ENCODE data around the gene HSH2D. TPM values are rescaled to one million over a fixed set of nuclear protein-coding genes. Genes with fewer than 3 reads are reported as not detected.
"Not testable (repeated sequence)": the region's sequence is repeated elsewhere in the genome, so short reads cannot be mapped to it uniquely, and the experiment has no call there.

The HSH2D gene
- total RNA-seq, 1 experiment from 2014 or later, result 9.2 TPM

DNA sequence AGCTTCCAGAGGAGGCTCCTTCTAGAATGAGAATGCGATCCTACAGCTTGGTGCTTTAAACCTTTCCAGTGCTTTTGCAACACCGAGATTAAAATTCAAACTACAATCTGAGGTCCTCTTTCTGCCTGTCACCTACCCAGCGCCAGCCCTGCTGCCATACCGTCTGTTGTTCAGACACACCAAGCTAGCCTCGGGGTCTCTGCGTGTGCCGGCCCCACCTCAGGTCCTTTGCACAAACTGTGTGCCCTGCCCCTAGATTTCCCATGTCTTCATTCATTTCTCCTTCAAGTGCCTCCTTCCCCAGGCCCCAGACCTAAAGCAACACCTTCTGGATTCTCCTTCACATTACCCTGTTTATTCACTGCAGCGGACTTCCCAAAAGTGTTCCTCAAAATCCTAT lies 11.1 kb downstream of the HSH2D start:
- DNase-seq (ENCODE audit: low spot score), result no peak

DNA sequence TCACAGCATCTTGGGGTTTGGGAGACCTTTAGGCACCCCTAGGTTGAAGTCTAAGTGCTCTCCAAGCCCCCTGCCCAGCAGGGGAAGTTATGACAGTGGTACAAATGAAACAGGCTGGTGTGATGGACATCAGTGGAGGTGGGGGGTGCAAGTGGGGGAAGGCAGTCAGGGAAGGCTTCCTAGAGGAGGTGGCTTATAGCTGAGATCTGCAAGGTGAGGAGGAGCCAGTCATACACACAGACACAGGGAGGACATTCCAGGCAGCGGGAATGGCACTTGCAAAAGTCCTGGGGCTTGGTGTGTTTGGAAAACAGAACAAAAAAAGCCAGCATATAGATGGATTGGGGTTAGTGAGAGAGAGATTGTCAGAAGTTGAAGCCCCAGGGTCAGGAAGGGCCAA lies 11.6 kb downstream of the HSH2D start:
- no peak for DNase-seq (ENCODE audit: low spot score)

GRCh38 chr19:16156904-16157303 lies 13.4 kb downstream of the HSH2D start:
- no peak for DNase-seq (ENCODE audit: low spot score)

GRCh38 chr19:16157601-16158000 lies 14.1 kb downstream of the HSH2D start:
- no peak for DNase-seq (ENCODE audit: low spot score)

DNA sequence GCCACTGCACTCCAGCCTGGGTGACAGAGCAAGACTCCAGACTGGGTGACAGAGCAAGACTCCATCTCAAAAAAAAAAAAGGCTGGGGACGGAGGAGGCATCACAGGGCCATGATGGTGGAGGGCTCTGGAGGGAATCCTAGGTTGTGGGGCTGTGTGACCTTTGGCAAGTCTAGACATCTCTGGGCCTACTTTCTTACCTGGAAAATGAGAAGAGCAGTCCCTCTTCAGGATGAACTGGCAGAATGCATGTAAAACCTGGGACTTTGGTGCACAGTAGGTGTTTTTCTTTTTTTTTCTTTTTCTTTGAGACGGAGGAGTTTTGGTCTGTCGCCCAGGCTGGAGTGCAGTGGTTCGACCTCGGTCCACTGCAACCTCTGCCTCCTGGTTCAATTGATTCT lies 16.2 kb downstream of the HSH2D start:
- DNase-seq (ENCODE audit: low spot score), result no peak

DNA sequence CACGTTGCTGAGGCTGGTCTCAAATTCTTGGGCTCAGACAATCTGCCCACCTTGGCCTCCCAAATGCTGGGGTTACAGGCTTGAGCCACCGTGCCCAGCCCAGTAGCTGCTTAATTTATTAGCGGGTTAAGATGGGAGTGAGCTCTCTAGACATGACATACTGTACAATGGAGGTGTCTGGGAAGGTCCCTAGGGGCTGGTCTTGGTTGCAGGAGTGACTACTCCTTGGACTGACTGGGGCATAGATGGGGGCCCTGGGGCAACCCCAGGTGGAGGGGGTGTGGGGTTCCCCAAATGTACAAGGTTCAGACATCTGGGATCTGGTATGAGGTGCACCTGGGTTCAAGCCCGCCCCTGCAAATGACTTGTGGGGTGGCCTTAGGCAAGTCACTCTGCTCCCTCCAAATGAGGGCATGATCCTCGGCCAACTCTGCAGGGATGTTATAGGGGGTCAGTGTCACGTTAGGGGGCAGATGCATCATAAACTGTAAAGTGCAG lies 17.0 kb downstream of the HSH2D start:
- no peak for DNase-seq (ENCODE audit: low spot score)

DNA sequence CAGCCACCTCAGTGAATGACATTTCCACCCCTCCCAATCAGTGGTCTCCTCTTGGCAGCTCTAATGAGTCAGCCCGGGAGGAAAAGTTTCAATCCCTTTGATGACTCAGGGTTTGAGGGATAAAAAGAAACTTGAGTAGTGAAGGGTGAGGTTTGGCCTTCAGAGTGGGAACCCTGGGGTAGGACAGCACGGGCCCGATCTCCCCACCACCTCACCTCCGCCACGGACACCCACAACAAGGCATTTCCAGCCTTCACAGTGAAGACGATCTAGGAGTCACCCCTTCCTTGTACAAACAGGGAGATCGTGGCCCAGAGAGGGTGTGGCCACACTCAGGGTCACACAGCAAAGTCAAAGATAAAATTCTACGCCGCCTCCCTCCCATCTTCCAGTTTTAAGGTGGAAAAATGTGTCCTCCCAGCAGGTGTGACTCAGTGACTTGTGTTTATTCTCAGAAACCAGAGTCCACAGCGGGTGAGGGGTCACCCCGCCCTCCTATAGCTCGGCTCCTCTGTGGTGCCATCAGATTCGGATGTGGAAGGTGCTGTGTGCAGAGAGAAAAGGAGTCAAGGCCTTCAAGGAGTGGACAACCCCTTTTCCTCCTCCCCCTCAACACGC lies 17.6 kb downstream of the HSH2D start:
- DNase-seq (ENCODE audit: low spot score), result no peak

DNA sequence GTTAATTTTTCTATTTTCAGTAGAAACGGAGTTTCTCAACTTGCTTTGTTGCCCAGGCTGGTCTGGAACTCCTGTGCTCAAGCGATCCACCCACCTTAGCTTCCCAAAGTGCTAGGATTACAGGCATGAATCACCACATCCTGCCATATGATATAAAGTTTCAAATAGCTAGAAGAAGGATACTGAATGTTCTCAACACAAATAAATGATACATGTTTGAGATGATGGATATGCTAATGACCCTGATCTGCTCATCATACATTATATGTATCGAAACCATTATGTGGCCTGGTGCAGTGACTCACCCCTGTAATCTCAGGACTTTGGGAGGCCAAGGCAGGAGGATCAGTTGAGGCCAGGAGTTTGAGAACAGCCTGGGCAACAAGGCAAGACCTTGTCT lies 18.4 kb downstream of the HSH2D start:
- DNase-seq (ENCODE audit: low spot score), result no peak

DNA sequence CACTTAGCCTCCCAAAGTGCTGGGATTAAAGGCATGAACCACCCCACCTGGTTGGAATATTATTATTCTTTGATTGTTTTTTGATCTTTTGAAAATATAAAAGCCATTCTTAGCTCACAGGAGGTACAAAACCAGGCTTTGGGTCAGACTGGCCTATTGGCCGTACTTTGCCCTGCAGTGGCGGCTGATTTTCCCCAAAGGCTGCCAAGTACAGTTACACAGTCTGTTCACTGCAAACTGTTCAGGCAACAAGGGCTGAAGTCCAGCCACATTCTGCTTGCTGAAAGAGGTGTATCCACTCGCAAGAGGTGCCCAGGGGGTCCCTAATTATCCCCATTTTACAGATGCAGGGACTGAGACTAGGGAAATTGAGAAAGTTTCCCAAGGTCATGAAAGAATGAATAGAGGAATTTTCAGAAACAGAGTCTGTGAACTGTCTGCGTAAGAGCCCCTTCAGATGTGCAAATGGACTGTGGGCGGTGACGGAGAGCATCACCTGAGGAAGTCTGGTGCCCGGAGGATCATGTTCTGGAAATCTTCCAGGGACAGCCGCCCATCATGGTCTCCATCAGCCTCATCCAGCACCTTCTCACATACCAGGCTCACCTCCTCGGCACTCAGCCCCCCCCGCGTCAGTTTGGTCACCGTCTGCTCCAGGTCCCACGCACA lies 20.9 kb downstream of the HSH2D start:
- no peak for DNase-seq (ENCODE audit: low spot score)

GRCh38 chr19:16166417-16166816 lies 22.9 kb downstream of the HSH2D start:
- DNase-seq (ENCODE audit: low spot score), result no peak

DNA sequence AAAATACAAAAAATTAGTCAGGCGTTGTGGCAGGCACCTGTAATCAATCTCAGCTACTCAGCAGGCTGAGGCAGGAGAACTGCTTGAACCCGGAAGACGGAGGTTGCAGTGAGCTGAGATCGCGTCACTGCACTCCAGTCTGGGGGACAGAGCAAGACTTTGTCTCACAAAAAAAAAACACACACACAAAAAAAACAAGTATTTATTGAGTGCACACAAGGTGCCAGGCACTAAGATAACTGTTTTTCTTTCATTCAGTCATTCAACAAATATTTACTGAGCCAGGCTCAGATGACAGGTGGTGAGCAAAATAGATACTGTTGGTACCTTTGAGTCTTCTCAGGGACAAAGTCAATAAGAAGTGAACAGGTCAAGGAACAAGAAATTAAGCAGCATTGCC lies 23.6 kb downstream of the HSH2D start:
- DNase-seq (ENCODE audit: low spot score), result no peak

- DNase-seq (ENCODE audit: low spot score), result no peak
These were observed 25.1 kb downstream of the HSH2D start for GRCh38 chr19:16168465-16169081.

DNA sequence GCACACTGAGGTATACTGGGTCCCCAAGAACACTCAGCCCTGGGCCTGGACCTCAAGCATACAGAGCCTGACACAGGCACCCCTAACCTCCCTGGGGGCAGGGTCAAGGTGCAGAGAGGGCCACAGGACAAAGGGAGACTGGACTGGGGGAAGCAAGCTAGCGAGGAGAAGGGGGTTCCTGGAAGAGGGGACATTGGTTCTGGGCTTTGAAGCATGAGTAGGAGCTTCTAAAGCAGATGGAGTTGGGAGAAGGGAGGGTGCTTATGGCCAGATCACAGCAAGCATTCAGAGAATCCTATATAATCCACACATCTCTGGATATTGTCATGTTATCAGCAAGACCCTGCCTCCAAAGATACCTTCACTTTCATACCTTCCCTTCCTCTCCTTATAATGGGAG lies 26.6 kb downstream of the HSH2D start:
- no peak for DNase-seq (ENCODE audit: low spot score)

DNA sequence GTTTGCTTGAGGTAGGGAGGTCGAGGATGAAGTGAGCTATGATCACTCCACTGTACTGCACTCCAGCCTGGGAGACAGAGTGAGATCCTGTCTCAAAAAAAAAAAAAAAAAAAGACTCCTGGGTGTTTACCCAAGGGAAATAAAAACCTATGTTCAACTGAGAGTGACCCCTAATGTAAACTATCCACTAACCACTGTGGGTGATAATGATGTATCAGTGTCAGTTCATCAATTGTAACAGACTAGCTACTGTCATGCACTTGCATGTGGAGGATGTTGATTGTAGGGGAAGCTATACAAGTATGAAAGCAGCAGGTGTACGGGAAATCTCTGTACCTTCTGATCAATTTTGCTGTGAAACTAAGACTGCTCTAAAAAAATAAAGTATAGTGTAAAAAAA lies 32.5 kb downstream of the HSH2D start:
- DNase-seq (ENCODE audit: low spot score), result no peak

DNA sequence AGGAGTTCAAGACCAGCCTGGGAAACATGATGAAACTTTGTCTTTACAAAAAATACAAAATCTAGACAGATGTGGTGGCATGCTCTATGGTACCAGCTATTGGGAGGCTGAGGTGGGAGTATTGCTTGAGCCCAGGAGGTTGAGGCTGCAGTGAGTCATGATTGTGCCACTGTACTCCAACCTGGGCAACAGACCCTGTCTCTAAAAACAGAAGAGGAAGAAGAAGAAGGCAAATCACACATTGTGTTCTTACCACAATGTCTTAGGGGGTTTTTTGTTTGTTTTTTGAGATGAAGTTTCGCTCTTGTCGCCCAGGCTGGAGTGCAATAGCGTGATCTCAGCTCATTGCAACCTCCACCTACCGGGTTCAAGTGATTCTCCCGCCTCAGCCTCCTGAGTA lies 35.4 kb downstream of the HSH2D start:
- DNase-seq (ENCODE audit: low spot score), result not testable (repeated sequence)

GRCh38 chr19:16180611-16181010 lies 37.1 kb downstream of the HSH2D start:
- DNase-seq (ENCODE audit: low spot score), result no peak

DNA sequence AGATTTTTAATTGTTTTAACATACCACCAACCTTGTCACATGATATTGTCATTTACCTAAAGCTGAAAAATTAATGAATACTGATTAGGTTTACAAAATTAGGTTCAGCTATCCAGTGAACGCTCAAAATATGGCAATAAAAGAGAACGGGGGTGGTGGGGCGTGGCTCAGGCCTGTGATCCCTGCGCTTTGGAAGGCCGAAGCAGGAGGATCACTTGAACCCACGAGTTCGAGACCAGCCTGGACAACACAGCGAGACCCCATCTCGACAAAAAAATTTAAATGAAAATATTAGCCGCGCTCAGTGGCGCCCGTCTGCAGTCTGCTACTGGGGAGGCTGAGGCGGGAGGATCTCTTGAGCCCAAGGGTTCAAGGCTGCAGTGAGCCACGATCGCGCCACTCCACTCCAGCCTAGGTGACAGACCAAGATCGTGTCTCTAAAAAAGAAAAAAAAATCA lies 41.2 kb downstream of the HSH2D start:
- no peak for DNase-seq (ENCODE audit: low spot score)

- peak; percentile 95 for DNase-seq (ENCODE audit: low spot score)
These were observed 41.8 kb downstream of the HSH2D start, which contains the start of gene FAM32A for GRCh38 chr19:16185123-16185767. Gene FAM32A (plus strand): TSS chr19:16185410. CDS start chr19:16185443, 33 bp downstream.

DNA sequence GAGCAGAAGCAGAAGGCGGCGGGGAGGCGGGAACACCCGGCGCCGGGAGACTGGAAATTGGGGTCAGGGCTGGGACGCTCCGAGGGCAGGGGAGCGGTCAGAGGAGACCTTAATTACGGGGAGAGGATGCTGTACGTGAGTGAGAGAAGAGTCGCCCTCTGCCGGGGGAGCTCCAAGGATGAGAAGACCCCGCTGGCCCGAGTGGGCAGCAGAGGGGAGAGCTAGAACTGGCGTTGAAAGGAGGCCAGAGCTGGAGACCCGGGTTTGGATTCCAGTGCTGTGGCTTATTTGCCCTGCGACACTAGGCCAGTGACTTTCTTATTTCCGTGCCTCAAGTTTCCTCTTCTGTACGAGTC lies 42.3 kb downstream of the HSH2D start:
- DNase-seq (ENCODE audit: low spot score), result peak; percentile 21

DNA sequence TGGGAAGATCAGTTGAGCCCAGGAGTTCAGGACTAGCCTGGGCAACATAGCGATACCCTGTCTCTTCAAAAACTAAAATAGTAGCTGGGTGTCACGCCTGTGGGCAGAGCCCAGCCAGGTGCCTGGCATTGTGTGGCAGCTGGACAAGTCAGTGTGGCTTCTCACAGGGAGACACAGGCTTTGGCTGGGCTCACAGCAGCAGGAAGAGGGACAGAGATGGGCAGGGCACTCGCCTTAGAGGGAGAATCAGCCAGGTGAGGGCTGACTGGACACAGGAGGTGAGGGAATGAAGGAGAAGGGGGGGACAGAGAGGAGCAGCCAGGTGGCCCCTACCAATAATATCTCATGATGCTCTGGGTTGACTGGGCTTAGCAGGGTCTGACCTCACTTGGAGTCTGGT lies 45.0 kb downstream of the HSH2D start:
- no peak for DNase-seq (ENCODE audit: low spot score)

- no peak for DNase-seq (ENCODE audit: low spot score)
These were observed 46.7 kb downstream of the HSH2D start for GRCh38 chr19:16190198-16190597.

DNA sequence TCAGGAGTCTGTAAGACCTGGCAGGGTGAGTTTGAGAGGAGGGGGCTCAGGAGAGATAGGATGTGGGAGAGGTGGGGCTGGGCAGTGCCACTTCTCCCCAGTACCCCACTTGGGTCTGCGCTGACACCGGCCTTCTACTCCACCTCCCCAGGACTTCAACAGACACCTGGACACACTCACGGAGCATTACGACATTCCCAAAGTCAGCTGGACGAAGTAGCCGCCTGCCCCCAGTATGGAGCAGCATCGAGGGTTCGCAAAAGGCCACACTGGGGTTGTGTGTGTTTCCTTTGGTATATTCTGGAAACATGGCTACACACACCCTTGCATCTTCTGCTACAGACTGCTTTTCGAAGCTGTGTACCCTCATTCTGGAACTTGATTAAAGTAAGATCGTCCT lies 47.3 kb downstream of the HSH2D start:
- no peak for DNase-seq (ENCODE audit: low spot score)

All from HT-29 (cell line).